ENCODE data around the gene STEAP3. TPM values are rescaled to one million over a fixed set of nuclear protein-coding genes. Genes with fewer than 3 reads are reported as not detected.
A peak's percentile ranks its signal among the peaks of the same experiment; 100 is the strongest.

STEAP3 gene
- total and polyA plus RNA-seq, 8 donors: 2.9 to 56.7 (median 12.6) TPM

- Histone ChIP-seq H3K9me3 (no peaks in the 10 kb centered on the region), H3K36me3 (no peaks in the 10 kb centered on the region), H3K4me1 (peaks cover 16 to 28% (median 22%) of the 10 kb centered on the region in 4 donors), H3K27me3 (no peaks in the 10 kb centered on the region), H3K4me3 (no peak overlapping the region), H3K27ac (peak overlapping the region; percentile 28 to 55 (median 42))
- DNase-seq: peak; percentile 71 to 84
- TF ChIP-seq POLR2A (IDR thresholded peaks at IDR 0.05) (no peak), POLR2AphosphoS5 (IDR thresholded peaks at IDR 0.05) (peak in 1 of 3 donors; percentile 24), EP300 (IDR thresholded peaks at IDR 0.05) (no peak)
- TF ChIP-seq, protein P1, sequence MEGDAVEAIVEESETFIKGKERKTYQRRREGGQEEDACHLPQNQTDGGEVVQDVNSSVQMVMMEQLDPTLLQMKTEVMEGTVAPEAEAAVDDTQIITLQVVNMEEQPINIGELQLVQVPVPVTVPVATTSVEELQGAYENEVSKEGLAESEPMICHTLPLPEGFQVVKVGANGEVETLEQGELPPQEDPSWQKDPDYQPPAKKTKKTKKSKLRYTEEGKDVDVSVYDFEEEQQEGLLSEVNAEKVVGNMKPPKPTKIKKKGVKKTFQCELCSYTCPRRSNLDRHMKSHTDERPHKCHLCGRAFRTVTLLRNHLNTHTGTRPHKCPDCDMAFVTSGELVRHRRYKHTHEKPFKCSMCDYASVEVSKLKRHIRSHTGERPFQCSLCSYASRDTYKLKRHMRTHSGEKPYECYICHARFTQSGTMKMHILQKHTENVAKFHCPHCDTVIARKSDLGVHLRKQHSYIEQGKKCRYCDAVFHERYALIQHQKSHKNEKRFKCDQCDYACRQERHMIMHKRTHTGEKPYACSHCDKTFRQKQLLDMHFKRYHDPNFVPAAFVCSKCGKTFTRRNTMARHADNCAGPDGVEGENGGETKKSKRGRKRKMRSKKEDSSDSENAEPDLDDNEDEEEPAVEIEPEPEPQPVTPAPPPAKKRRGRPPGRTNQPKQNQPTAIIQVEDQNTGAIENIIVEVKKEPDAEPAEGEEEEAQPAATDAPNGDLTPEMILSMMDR (IDR thresholded peaks at IDR 0.05): peak in 3 of 7 experiments; percentile 18 to 55 (median 27)
- WGBS, 5 donors: 16 to 39% (median 18%) methylated on average over 6 of the region's 6 CpGs
- intact Hi-C loops (cut with DNase I; ENCODE audit: low total_unique reads): no loop called here
Observed at GRCh38 chr2:119218478-119219064, 5.1 kb upstream of the STEAP3 start.

- DNase-seq: no peak
- intact Hi-C loops (cut with DNase I; ENCODE audit: low total_unique reads): no loop called here
- H3K4me1 ChIP-seq: peaks cover 29 to 39% (median 34%) of the 10 kb centered on the region in 4 donors
- H3K36me3 ChIP-seq: no peaks in the 10 kb centered on the region
- no peaks in the 10 kb centered on the region for H3K9me3 ChIP-seq
- H3K4me3 ChIP-seq: no peak overlapping the region
- 44 to 53% (median 46%) methylated on average over 6 of the region's 6 CpGs for WGBS, 5 donors
- TF ChIP-seq POLR2A (IDR thresholded peaks at IDR 0.05) (no peak), POLR2AphosphoS5 (IDR thresholded peaks at IDR 0.05) (no peak), EP300 (IDR thresholded peaks at IDR 0.05) (no peak)
- TF ChIP-seq, protein P1 (IDR thresholded peaks at IDR 0.05): no peak
- no peak overlapping the region for H3K27ac ChIP-seq
- peaks cover 0 to 9% (median 0%) of the 10 kb centered on the region in 3 donors for H3K27me3 ChIP-seq
Observed at GRCh38 chr2:119219873-119220272, 3.8 kb upstream of the STEAP3 start.

DNA sequence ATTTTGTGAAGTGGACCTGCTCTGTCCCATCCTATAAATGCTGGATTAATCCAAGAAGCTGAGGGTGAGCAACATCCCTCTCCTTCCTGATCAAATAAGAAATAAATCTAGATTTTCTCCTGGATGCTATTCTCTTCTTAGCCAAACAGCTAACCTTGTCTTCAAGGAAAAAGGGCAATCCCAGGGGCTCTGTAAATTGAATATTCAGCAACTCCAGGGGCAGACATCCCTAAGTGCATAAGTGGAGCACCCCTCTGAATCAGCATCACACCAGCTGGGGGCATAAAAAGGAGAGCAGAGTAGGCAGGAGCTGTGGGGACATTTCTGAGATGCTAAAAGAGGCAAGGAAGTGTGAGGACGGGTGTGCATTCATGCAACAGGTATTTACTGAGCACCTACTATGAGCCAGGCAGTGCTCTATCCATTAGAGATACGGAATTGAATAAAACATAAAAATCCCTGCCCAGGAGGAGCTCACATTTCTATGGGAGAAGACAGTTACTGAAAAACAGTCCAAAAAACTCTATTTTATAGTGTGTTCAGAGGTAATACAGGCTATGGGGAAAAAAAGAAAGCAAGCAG, 2.8 kb upstream of the STEAP3 start:
- H3K27ac ChIP-seq: no peak overlapping the region
- TF ChIP-seq POLR2A (IDR thresholded peaks at IDR 0.05) (no peak), EP300 (IDR thresholded peaks at IDR 0.05) (no peak)
- H3K36me3 ChIP-seq: no peaks in the 10 kb centered on the region
- H3K4me3 ChIP-seq: no peak overlapping the region
- no peak for DNase-seq
- no peaks in the 10 kb centered on the region for H3K9me3 ChIP-seq
- intact Hi-C loops (cut with DNase I; ENCODE audit: low total_unique reads): no loop called here
- peaks cover 0 to 9% (median 0%) of the 10 kb centered on the region in 3 donors for H3K27me3 ChIP-seq
- 75 to 93% (median 92%) methylated on average over 2 of the region's 2 CpGs for WGBS, 5 donors
- H3K4me1 ChIP-seq: peaks cover 36 to 49% (median 42%) of the 10 kb centered on the region in 4 donors

- Histone ChIP-seq H3K36me3 (no peaks in the 10 kb centered on the region), H3K4me1 (peaks cover 36 to 55% (median 49%) of the 10 kb centered on the region in 4 donors), H3K4me3 (no peak overlapping the region), H3K27ac (no peak overlapping the region), H3K27me3 (peaks cover 0 to 9% (median 0%) of the 10 kb centered on the region in 3 donors), H3K9me3 (no peaks in the 10 kb centered on the region)
- no peak for DNase-seq
- TF ChIP-seq POLR2AphosphoS5 (IDR thresholded peaks at IDR 0.05): no peak
- TF ChIP-seq EP300 (IDR thresholded peaks at IDR 0.05): no peak
- TF ChIP-seq, protein P1 (IDR thresholded peaks at IDR 0.05): no peak
- no peak for TF ChIP-seq POLR2A (IDR thresholded peaks at IDR 0.05)
- intact Hi-C loops (cut with DNase I; ENCODE audit: low total_unique reads): no loop called here
- 58 to 66% (median 60%) methylated on average over 4 to 5 of the region's 5 CpGs for WGBS, 5 donors
Observed at GRCh38 chr2:119221609-119222008, 2.0 kb upstream of the STEAP3 start.

- WGBS, 5 donors: 69 to 92% (median 88%) methylated on average over 2 of the region's 2 CpGs
- Histone ChIP-seq H3K27me3 (peaks cover 0 to 9% (median 0%) of the 10 kb centered on the region in 3 donors), H3K9me3 (no peaks in the 10 kb centered on the region), H3K4me3 (no peak overlapping the region), H3K36me3 (no peaks in the 10 kb centered on the region), H3K27ac (no peak overlapping the region), H3K4me1 (peaks cover 36 to 55% (median 49%) of the 10 kb centered on the region in 4 donors)
- intact Hi-C loops (cut with DNase I; ENCODE audit: low total_unique reads): no loop called here
- DNase-seq: no peak
- TF ChIP-seq EP300 (IDR thresholded peaks at IDR 0.05) (no peak), POLR2AphosphoS5 (IDR thresholded peaks at IDR 0.05) (no peak), POLR2A (IDR thresholded peaks at IDR 0.05) (no peak)
- TF ChIP-seq, protein P1 (IDR thresholded peaks at IDR 0.05): no peak
Observed at GRCh38 chr2:119222213-119222612, 1.4 kb upstream of the STEAP3 start.
